Fibroblast of lung (primary cell): Measurements from ENCODE around the gene SYNM.

Source experiments
- CTCF ChIP-seq, 2 donors: IDR thresholded peaks in 1 of 2; conservative IDR thresholded peaks in 1 of 2; 1 replicate in 1 of 2; 2 replicates in 1 of 2; pipeline ENCODE4 v1.5.1; 2011 to 2012; ENCODE audit warnings: low read length in 2 of 2, control low read depth in 1 of 2, inconsistent platforms in 1 of 2, low read depth in 1 of 2, mild to moderate bottlenecking in 1 of 2
- EZH2 ChIP-seq: IDR thresholded peaks from 2 replicates; pipeline ENCODE4 v1.5.1; 2012; ENCODE audit warnings: low read length, control low read depth, mild to moderate bottlenecking; ENCODE audit errors: missing control alignments

GRCh38 chr15:99121691-99122410 is 17.0 kb downstream of the SYNM start:
- TF ChIP-seq CTCF (conservative IDR thresholded peaks at IDR 0.05 in 1 of 2, IDR thresholded peaks at IDR 0.05 in 1 of 2; ENCODE audit: low read depth in 1 of 2, low read length in 2 of 2), result no peak
- TF ChIP-seq EZH2, result no peak
